Skin of body (tissue), 2 donors: ENCODE data around the gene CYP2B6. TPM values are rescaled to one million over a fixed set of nuclear protein-coding genes. Genes with fewer than 3 reads are reported as not detected.
"Not testable (repeated sequence)": the region's sequence is repeated elsewhere in the genome, so short reads cannot be mapped to it uniquely, and the experiment has no call there.

ENCODE experiments used
- DNase-seq: peaks from one replicate; lab custom pipeline; 2025; lab: John Stamatoyannopoulos, UW
- total RNA-seq: library from RNA; depleted of rRNA; stranded (reverse); fragments of >200 nt; gene quantifications from one replicate; pipeline ENCODE4 v1.2.3, GENCODE V29; 2014

CYP2B6 gene
- total RNA-seq, 1 donor from 2014 or later = 0.20 TPM

GRCh38 chr19:41030651-41031050 is 39.6 kb downstream of the CYP2B6 start:
- DNase-seq = no peak

GRCh38 chr19:41031916-41032315 is 40.8 kb downstream of the CYP2B6 start:
- no peak for DNase-seq

DNA sequence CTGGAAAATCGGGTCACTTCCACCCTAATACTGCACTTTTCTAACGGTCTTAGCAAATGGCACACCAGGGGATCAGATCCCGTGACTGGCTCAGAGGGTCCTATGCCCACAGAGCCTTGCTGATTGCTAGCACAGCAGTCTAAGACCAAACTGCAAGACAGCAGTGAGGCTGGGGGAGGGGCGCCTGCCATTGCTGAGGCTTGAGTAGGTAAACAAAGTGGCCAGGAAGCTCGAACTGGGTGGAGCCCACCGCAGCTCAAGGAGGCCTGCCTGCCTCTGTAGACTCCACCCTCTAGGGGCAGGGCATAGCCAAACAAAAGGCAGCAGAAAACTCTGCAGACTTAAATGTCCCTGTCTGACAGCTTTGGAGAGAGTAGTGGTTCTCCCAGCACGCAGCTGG is 42.2 kb downstream of the CYP2B6 start:
- DNase-seq = not testable (repeated sequence)

GRCh38 chr19:41039806-41040205 is 48.7 kb downstream of the CYP2B6 start:
- no peak for DNase-seq

GRCh38 chr19:41045095-41045494 is 54.0 kb downstream of the CYP2B6 start:
- not testable (repeated sequence) for DNase-seq

DNA sequence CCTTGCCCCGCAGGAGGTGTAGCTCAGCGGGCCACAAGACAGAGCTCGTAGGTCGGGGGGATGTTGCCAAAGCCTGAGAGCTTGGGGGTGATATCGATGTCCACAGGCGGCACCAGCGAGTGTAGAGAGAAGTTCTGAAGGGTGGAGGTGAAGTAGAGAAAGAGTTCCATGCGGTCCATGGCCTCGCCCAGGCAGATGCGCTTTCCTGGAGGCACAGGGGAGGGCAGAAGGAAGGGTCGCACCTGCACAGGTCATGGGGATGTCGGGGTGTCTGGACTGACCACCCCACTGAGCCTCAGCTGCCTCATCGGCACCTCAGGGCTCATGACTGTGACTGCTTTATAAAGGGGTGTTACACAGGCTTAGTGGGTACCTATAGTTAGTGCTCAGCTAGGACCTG is 59.3 kb downstream of the CYP2B6 start:
- DNase-seq = no peak

DNA sequence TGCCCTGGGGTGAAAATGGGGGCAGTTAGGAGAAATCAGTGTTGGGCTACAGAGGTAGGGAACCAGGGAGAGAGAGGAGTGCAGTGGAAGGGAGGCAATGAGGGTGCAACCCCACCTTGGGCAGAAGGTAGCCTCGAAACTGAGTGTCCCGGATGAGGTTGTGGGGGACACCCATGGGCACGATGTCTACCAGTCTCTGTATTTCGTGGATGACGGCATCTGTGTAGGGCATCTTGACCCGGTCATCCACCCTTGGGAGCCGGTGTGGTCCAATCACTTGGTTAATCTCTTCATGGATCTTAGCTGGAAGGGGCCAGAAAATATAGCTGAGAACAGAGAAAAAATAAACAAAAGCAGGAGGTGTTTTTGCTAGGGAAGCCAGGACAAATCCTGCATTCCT is 61.1 kb downstream of the CYP2B6 start:
- DNase-seq = not testable (repeated sequence)

DNA sequence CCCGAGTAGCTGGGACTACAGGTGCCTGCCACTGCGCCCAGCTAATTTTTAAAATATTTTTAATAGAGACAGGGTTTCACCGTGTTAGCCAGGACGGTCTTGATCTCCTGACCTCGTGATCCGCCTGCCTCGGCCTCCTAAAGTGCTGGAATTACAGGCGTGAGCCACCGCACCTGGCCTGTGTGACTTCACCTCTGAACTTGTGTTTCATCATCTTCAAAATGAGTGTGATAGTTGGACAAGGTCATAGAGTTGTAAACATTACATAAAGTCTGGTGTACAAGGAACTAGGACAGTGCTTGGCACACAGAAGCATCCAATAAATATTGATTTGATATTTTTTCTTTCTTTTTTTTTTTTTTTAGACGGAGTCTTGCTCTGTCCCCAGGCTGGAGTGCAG is 62.2 kb downstream of the CYP2B6 start:
- not testable (repeated sequence) for DNase-seq

DNA sequence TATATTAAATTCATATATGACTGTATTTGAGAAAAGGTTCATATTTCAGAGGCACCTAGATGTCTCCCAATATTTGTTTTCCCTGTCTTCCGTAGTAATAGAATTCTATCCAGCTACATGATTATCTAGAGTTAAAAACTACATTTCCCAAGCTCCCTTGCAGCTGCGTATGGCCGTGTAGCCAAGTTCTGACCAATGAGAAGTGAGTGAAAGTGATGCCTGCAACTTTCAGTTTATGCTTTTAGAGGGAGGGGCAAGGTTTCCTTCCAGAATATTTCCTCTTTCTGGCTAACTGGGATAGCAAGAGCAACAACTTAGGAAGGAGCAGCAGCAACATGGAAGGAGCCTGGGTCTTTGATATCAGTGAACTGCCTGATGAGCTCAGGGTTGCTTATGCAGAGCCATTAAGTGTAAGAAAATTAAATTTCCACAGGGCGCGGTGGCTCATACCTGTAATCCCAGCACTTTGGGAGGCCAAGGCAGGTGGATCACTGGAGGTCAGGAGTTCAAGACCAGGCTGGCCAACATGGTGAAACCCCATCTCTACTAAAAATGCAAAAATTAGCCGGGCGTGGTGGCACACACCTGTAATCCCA is 74.0 kb downstream of the CYP2B6 start:
- no peak for DNase-seq

Other genes with a start within 250 kb of the CYP2B6 start
- gene ACTMAP, start 240.8 kb upstream of the CYP2B6 start, total RNA-seq = 1.3 TPM
- 36.6 TPM for gene SNRPA, start 240.1 kb upstream of the CYP2B6 start, total RNA-seq
- gene MIA, start 215.8 kb upstream of the CYP2B6 start, total RNA-seq = 8.8 TPM
- 5.3 TPM for gene RAB4B, start 213.0 kb upstream of the CYP2B6 start, total RNA-seq
- gene EGLN2, start 192.1 kb upstream of the CYP2B6 start, total RNA-seq = 27.4 TPM
- not detected for gene CYP2A6, start 140.8 kb upstream of the CYP2B6 start, total RNA-seq
- gene CYP2A7, start 109.1 kb upstream of the CYP2B6 start, total RNA-seq = not detected
- 0.10 TPM for gene CYP2A13, start 97.2 kb downstream of the CYP2B6 start, total RNA-seq
- gene CYP2F1, start 123.2 kb downstream of the CYP2B6 start, total RNA-seq = not detected
- 2.5 TPM for gene CYP2S1, start 201.9 kb downstream of the CYP2B6 start, total RNA-seq
- 36.2 TPM for gene AXL, start 227.9 kb downstream of the CYP2B6 start, total RNA-seq